OCI-LY7 (cell line): ENCODE data around the gene C2orf72. TPM values are rescaled to one million over a fixed set of nuclear protein-coding genes. Genes with fewer than 3 reads are reported as not detected.

Experiments
- BruUV-seq: library from RNA; stranded (reverse); fragments of 400-500 nt; replicated peaks from 2 replicates; lab custom pipeline; 2021; lab: Mats Ljungman, UMichigan
- CTCF ChIA-PET: fragments of 300-600 bp; sonication (Branson Sonifier 250); formaldehyde crosslinking; loops from one replicate; lab custom pipeline; 2022; ENCODE audit warnings: antibody characterized with exemption; ENCODE audit not compliant: unreplicated experiment; lab: Charles Lee
- POLR2A ChIA-PET: fragments of 300-600 bp; sonication (Branson Sonifier 250); formaldehyde crosslinking; loops from one replicate; lab custom pipeline; 2022; ENCODE audit warnings: antibody characterized with exemption; lab: Charles Lee
- DNase-seq: peaks from one replicate; pipeline ENCODE4 v3.0.0-alpha.2; 2015; ENCODE audit warnings: low spot score
- H2AFZ ChIP-seq: fragments of 200-600 bp; sonication (generic), shearing (Covaris generic); 2 replicates; pipeline ENCODE4 v1.6.1; 2014; ENCODE audit warnings: mild to moderate bottlenecking, antibody characterized with exemption, low read length, moderate library complexity
- H3K27ac ChIP-seq: fragments of 200-600 bp; sonication (generic); 2 replicates; pipeline ENCODE4 v1.5.1; 2014; ENCODE audit warnings: mixed run types, low read depth, mild to moderate bottlenecking, moderate library complexity, low read length, inconsistent platforms; ENCODE audit not compliant: poor library complexity, severe bottlenecking
- H3K36me3 ChIP-seq: fragments of 200-600 bp; sonication (generic); 2 replicates; pipeline ENCODE4 v1.6.1; 2014; ENCODE audit warnings: mild to moderate bottlenecking, antibody characterized with exemption, low read length, moderate library complexity, mixed read lengths; ENCODE audit not compliant: insufficient read depth
- H3K4me1 ChIP-seq: fragments of 200-600 bp; sonication (generic); 2 replicates; pipeline ENCODE4 v1.5.1; 2014; ENCODE audit warnings: mild to moderate bottlenecking, low read length; ENCODE audit not compliant: insufficient read depth, poor library complexity, severe bottlenecking
- H3K4me2 ChIP-seq: fragments of 200-600 bp; sonication (generic); 2 replicates; pipeline ENCODE4 v1.6.1; 2014; ENCODE audit warnings: mild to moderate bottlenecking, low read length
- H3K4me3 ChIP-seq: fragments of 200-600 bp; sonication (generic); 2 replicates; pipeline ENCODE4 v1.5.1; 2014; ENCODE audit warnings: mild to moderate bottlenecking, low read depth, low read length; ENCODE audit not compliant: poor library complexity, severe bottlenecking
- H3K79me2 ChIP-seq: fragments of 200-600 bp; sonication (generic); 2 replicates; pipeline ENCODE4 v1.6.1; 2016; ENCODE audit warnings: low read depth, mild to moderate bottlenecking, low read length, moderate library complexity, mixed read lengths; ENCODE audit not compliant: insufficient read depth
- H3K9me2 ChIP-seq: fragments of 200-600 bp; sonication (generic); 2 replicates; pipeline ENCODE4 v1.6.1; 2016; ENCODE audit warnings: mild to moderate bottlenecking, low read length, mixed read lengths; ENCODE audit not compliant: insufficient read depth
- H3K9me3 ChIP-seq: fragments of 200-600 bp; sonication (generic); 2 replicates; pipeline ENCODE4 v1.6.1; 2014; ENCODE audit warnings: mild to moderate bottlenecking, mixed run types, low read length, mixed read lengths
- H4K20me1 ChIP-seq: fragments of 200-600 bp; sonication (generic); 2 replicates; pipeline ENCODE4 v1.6.1; 2014; ENCODE audit warnings: mild to moderate bottlenecking, antibody characterized with exemption, low read length, moderate library complexity, mixed read lengths; ENCODE audit not compliant: insufficient read depth
- CTCF ChIP-seq: fragments of 200-600 bp; sonication (generic); conservative IDR thresholded peaks from 2 replicates; pipeline ENCODE4 v1.5.1; 2014; ENCODE audit warnings: mild to moderate bottlenecking, antibody characterized with exemption, low read length, moderate library complexity, mixed read lengths
- EZH2phosphoT487 ChIP-seq: fragments of 200-600 bp; sonication (generic); IDR thresholded peaks from 2 replicates; pipeline ENCODE4 v1.6.1; 2018; ENCODE audit warnings: low read depth, borderline replicate concordance, mild to moderate bottlenecking, mixed run types, antibody characterized with exemption, low read length, moderate library complexity, mixed read lengths
- intact Hi-C: fragments of 100-400 bp; cut with micrococcal nuclease; formaldehyde crosslinking; loops from one replicate; pipeline ENCODE4 v1.10.0; 2022; ENCODE audit not compliant: unreplicated experiment
- total RNA-seq, 2 experiments: library from RNA; depleted of rRNA in 1 of 2; stranded (reverse); fragments of >200 nt in 1 of 2; shearing (Covaris generic) in 1 of 2; gene quantifications; 2 replicates each; pipeline ENCODE4 v1.2.3, GENCODE V29; 2014 to 2022

Gene C2orf72
- total RNA-seq, 2 experiments from 2014 or later: not detected

GRCh38 chr2:231093933-231094332 lies 56.6 kb downstream of the C2orf72 start:
- POLR2A ChIA-PET: no interaction called here
- no peaks in the 10 kb centered on the region for H3K9me3 ChIP-seq
- H3K27ac ChIP-seq: no peak overlapping the region
- H3K4me1 ChIP-seq: no peaks in the 10 kb centered on the region
- no peak overlapping the region for H2AFZ ChIP-seq
- no peaks in the 10 kb centered on the region for H3K9me2 ChIP-seq
- no peaks in the 10 kb centered on the region for H4K20me1 ChIP-seq
- H3K4me2 ChIP-seq: no peak overlapping the region
- H3K79me2 ChIP-seq: no peaks in the 10 kb centered on the region
- BruUV-seq: no TSS peak
- TF ChIP-seq CTCF: no peak
- no peak for TF ChIP-seq EZH2phosphoT487
- CTCF ChIA-PET: no interaction called here
- H3K36me3 ChIP-seq: peaks cover 85% of the 10 kb centered on the region
- intact Hi-C loops: no loop called here
- no peak for DNase-seq
- H3K4me3 ChIP-seq: no peak overlapping the region

GRCh38 chr2:231094736-231095346 lies 57.5 kb downstream of the C2orf72 start:
- no peak overlapping the region for H3K4me3 ChIP-seq
- CTCF ChIA-PET: no interaction called here
- POLR2A ChIA-PET: interaction anchor here (0.7 to 0.9 kb wide), 2 partner anchors 17 to 29 kb away, joined by 3 read pairs; no protein-coding TSS in a partner anchor
- H4K20me1 ChIP-seq: no peaks in the 10 kb centered on the region
- H3K27ac ChIP-seq: no peak overlapping the region
- H2AFZ ChIP-seq: no peak overlapping the region
- peaks cover 87% of the 10 kb centered on the region for H3K36me3 ChIP-seq
- H3K4me2 ChIP-seq: no peak overlapping the region
- no TSS peak for BruUV-seq
- H3K9me3 ChIP-seq: peaks cover 5% of the 10 kb centered on the region
- DNase-seq: no peak
- intact Hi-C loops: no loop called here
- H3K79me2 ChIP-seq: no peaks in the 10 kb centered on the region
- H3K4me1 ChIP-seq: no peaks in the 10 kb centered on the region
- H3K9me2 ChIP-seq: no peaks in the 10 kb centered on the region
- TF ChIP-seq CTCF (no peak), EZH2phosphoT487 (no peak)

Other genes starting within 250 kb of the C2orf72 start
- not detected in 2 replicates for gene ITM2C, start 172.6 kb upstream of the C2orf72 start, total RNA-seq (2014; rRNA removed; shearing (Covaris generic))
- gene ITM2C, start 172.6 kb upstream of the C2orf72 start, total RNA-seq (2022): not detected in 2 replicates
- gene GPR55, start 112.3 kb upstream of the C2orf72 start, total RNA-seq (2014; rRNA removed; shearing (Covaris generic)): 0.22 TPM in 1 of 2 replicates, not detected in the other
- gene GPR55, start 112.3 kb upstream of the C2orf72 start, total RNA-seq (2022): not detected in 2 replicates
- gene SPATA3, start 41.4 kb upstream of the C2orf72 start, total RNA-seq (2014; rRNA removed; shearing (Covaris generic)): not detected in 2 replicates
- gene SPATA3, start 41.4 kb upstream of the C2orf72 start, total RNA-seq (2022): not detected in 2 replicates
- 60.5 and 74.5 TPM in 2 replicates for gene PSMD1, start 19.3 kb downstream of the C2orf72 start, total RNA-seq (2014; rRNA removed; shearing (Covaris generic))
- 81.2 and 105 TPM in 2 replicates for gene PSMD1, start 19.3 kb downstream of the C2orf72 start, total RNA-seq (2022)
- gene HTR2B, start 87.5 kb downstream of the C2orf72 start, total RNA-seq (2014; rRNA removed; shearing (Covaris generic)): not detected in 2 replicates
- not detected in 2 replicates for gene HTR2B, start 87.5 kb downstream of the C2orf72 start, total RNA-seq (2022)
- 6.6 and 10.9 TPM in 2 replicates for gene ARMC9, start 161.1 kb downstream of the C2orf72 start, total RNA-seq (2014; rRNA removed; shearing (Covaris generic))
- gene ARMC9, start 161.1 kb downstream of the C2orf72 start, total RNA-seq (2022): 11.0 and 12.2 TPM in 2 replicates